ENCODE results near the gene INPP5F. TPM values are rescaled to one million over a fixed set of nuclear protein-coding genes. Genes with fewer than 3 reads are reported as not detected.

The INPP5F gene
- total and polyA plus RNA-seq, 10 of the 15 experiments (the other 5 are each of a cell fraction or from before 2014, with no cell fraction given): 6.0 to 49.3 (median 34.3) TPM

- DNase-seq (ENCODE audit: low read depth, low spot score) (no peak), FAIRE-seq (no peak), ATAC-seq (no peak)
- in situ Hi-C loops (cut with MboI): no loop called here
- H3K4me1 ChIP-seq (ENCODE audit: control insufficient read depth, insufficient read depth, low read length): no peaks in the 10 kb centered on the region
- ChIA-PET SMC1A (ENCODE audit: uncharacterized antibody, unreplicated experiment) (interaction anchor here (0.9 to 10.6 kb wide), 2 partner anchors 8 to 182 kb away, joined by 3 to 211 read pairs; no protein-coding TSS in a partner anchor), RAD21 (ENCODE audit: unreplicated experiment) (no interaction called here), POLR2A (interaction anchor here (0.6 kb wide), 1 partner anchor 182 kb away, joined by 9 read pairs; no protein-coding TSS in a partner anchor), CTCF (no interaction called here)
- no peaks in the 10 kb centered on the region for H4K20me1 ChIP-seq (ENCODE audit: control insufficient read depth, insufficient read depth)
- H3K36me3 ChIP-seq (ENCODE audit: control insufficient read depth in 2 of 2, insufficient read depth in 2 of 2, low read length in 1 of 2): peaks cover 0 to 7% of the 10 kb centered on the region in 2 experiments; a peak in 2 of 4 replicates
- 61% methylated on average over 7 of the region's 7 CpGs for WGBS (ENCODE audit: insufficient coverage, insufficient replicate concordance, low lambda C conversion rate, missing lambda C conversion rate)
- H3K79me2 ChIP-seq (ENCODE audit: control insufficient read depth, insufficient read depth, low read length): no peaks in the 10 kb centered on the region
- H3K9me3 ChIP-seq (replicated peaks; ENCODE audit: control insufficient read depth, insufficient read depth, low read length): no peaks in the 10 kb centered on the region
- H3K27me3 ChIP-seq (replicated peaks in 1 of 2; ENCODE audit: control insufficient read depth in 2 of 2, insufficient read depth in 2 of 2, low read length in 1 of 2): no peaks in the 10 kb centered on the region
- H3K4me2 ChIP-seq (ENCODE audit: control insufficient read depth, insufficient read depth): no peak overlapping the region
- H3K4me3 ChIP-seq: no peak overlapping the region
- intact Hi-C loops (cut with micrococcal nuclease; ENCODE audit: unreplicated experiment): no loop called here
- no peak overlapping the region for H3K27ac ChIP-seq (ENCODE audit: control insufficient read depth, insufficient read depth)
- no peak overlapping the region for H3K9ac ChIP-seq (ENCODE audit: control insufficient read depth, insufficient read depth, low read length)
- BruUV-seq (replicated peaks): no TSS peak
- H2AFZ ChIP-seq (ENCODE audit: control insufficient read depth, low read depth, low read length): no peak overlapping the region
- no peak for TF ChIP-seq TARDBP (IDR thresholded peaks at IDR 0.05; ENCODE audit: borderline replicate concordance)
- no peak for TF ChIP-seq FOXM1 (IDR thresholded peaks at IDR 0.05; ENCODE audit: low read depth, low read length)
- TF ChIP-seq LARP7 (IDR thresholded peaks at IDR 0.05): no peak
- TF ChIP-seq EZH2 (IDR thresholded peaks at IDR 0.05; ENCODE audit: borderline replicate concordance, control insufficient read depth, low read depth, low read length): no peak
- TF ChIP-seq ATF7 (IDR thresholded peaks at IDR 0.05; ENCODE audit: low read depth): no peak
- no peak for TF ChIP-seq IKZF1 (conservative IDR thresholded peaks at IDR 0.05)
- no peak for TF ChIP-seq ZNF622 (IDR thresholded peaks at IDR 0.05)
- no peak for TF ChIP-seq MTA3 (IDR thresholded peaks at IDR 0.05; ENCODE audit: borderline replicate concordance, low read length)
- no peak for TF ChIP-seq IRF3 (IDR thresholded peaks at IDR 0.05)
These were observed 46.4 kb upstream of the INPP5F start for GRCh38 chr10:119679480-119679829.
